Left lung (tissue), 10 donors: ENCODE measurements around the gene BBX. TPM values are rescaled to one million over a fixed set of nuclear protein-coding genes. Genes with fewer than 3 reads are reported as not detected.

ENCODE experiments used
- ATAC-seq: fragments of 200-7000 bp; cut with Tn5 transposase; one replicate; pipeline ENCODE4 v1.9.1; 2020; ENCODE audit warnings: moderate library complexity
- DNase-seq, 4 donors: peaks; one replicate each; pipeline ENCODE4 v3.0.0-alpha.2; 2013 to 2020
- H3K27ac ChIP-seq, 2 donors: fragments of 200-600 bp; sonication (generic) in 1 of 2; one replicate each; pipeline versions ENCODE4 v1.5.0 to v1.8.0; 2020 to 2021
- H3K27me3 ChIP-seq, 2 donors: fragments of 200-600 bp; sonication (generic) in 1 of 2; one replicate each; pipeline versions ENCODE4 v1.5.0 to v1.8.0; 2020 to 2021
- H3K36me3 ChIP-seq, 2 donors: fragments of 200-600 bp; sonication (generic) in 1 of 2; one replicate each; pipeline versions ENCODE4 v1.5.0 to v1.8.0; 2020 to 2021
- H3K4me1 ChIP-seq, 2 donors: fragments of 200-600 bp; one replicate each; pipeline ENCODE4 v1.8.0; 2021
- H3K4me3 ChIP-seq, 2 donors: fragments of 200-600 bp; sonication (generic) in 1 of 2; one replicate each; pipeline versions ENCODE4 v1.5.0 to v1.8.0; 2020 to 2021; ENCODE audit warnings: mild to moderate bottlenecking in 1 of 2
- H3K9me3 ChIP-seq, 2 donors: fragments of 200-600 bp; sonication (generic) in 1 of 2; one replicate each; pipeline versions ENCODE4 v1.5.0 to v1.8.0; 2020 to 2021
- CTCF ChIP-seq, 2 donors: fragments of 200-600 bp; sonication (generic) in 1 of 2; IDR thresholded peaks; one replicate each; pipeline versions ENCODE4 v1.5.0 to v1.8.0; 2021; ENCODE audit warnings: antibody characterized with exemption in 2 of 2
- intact Hi-C, 2 donors: fragments of 100-400 bp; cut with DNase I; formaldehyde crosslinking; loops; one replicate each; pipeline versions ENCODE4 v1.11.2 to v1.14.2; 2022
- polyA plus RNA-seq, 6 donors: library from polyadenylated mRNA; unstranded; fragments of 120-200 nt; gene quantifications; one replicate each; pipeline ENCODE4 v1.2.1, GENCODE V29; 2013; ENCODE audit not compliant: insufficient read length in 6 of 6
- total RNA-seq, 2 donors: library from RNA; stranded (reverse); fragmentation: NEBNext Ultra II Directional; extraction: Animal tissue kit (Norgen Biotek cat#: 25700); gene quantifications; one replicate each; pipeline ENCODE4 v1.2.1, GENCODE V29; 2021
- donor health status: DM: no; HTN: yes; CAD: no.
- donor health status: DM: no; HTN: no; CAD: no.

The BBX gene
- total and polyA plus RNA-seq, 8 donors: 43.0 to 67.1 (median 53.3) TPM

DNA sequence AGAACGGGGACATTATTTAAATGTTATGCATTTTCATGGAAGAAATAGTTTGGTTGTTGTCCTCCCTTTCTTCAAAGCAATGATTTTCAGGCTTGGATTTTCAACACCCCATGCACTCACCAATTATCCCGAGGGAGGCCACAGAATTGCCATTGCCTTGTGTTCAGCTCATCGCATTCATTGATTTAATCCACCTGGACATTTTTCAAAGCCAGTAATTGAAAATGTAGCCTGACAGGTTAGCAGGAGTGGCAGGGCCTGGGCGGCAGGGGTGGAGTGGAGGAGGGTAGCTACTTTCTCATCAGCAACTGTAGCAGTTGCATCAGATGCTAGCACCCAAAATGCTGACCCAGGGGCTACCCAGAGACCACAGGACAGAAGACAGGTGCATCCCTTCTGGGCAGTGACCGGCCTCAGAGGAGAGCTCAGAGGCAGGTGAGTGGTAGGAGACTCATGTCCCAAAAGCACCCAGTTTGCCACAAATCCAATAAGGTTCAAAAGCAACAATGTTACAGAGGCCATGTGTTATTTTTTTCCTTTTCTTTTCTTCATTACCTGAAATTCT is 325.7 kb downstream of the BBX start:
- Histone ChIP-seq H3K27me3 (no peaks in the 10 kb centered on the region), H3K36me3 (no peaks in the 10 kb centered on the region), H3K4me3 (no peak overlapping the region), H3K9me3 (no peaks in the 10 kb centered on the region), H3K4me1 (no peaks in the 10 kb centered on the region), H3K27ac (no peak overlapping the region)
- intact Hi-C loops: no loop called here
- no peak for TF ChIP-seq CTCF (IDR thresholded peaks at IDR 0.05)
- DNase-seq: no peak
- ATAC-seq: no peak

DNA sequence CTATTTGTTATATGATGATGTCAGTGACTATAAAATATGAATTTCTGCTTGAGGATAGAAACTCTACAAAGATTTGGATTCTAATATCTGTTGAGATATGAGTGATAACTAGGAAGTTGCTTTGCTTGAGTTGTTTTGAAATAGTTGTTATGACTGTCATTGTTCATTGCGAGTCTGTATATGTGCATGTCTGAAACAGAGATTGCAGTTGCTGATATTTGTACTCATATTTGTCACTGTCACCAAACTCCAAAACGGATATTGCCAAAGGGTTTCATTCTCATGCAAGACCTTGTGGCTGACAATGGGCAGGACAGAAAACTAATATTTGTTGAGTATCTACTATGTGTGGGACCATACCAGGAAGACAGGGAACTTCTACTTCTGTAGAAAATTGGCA is 327.9 kb downstream of the BBX start:
- no peak overlapping the region for H3K4me3 ChIP-seq
- no peak for TF ChIP-seq CTCF (IDR thresholded peaks at IDR 0.05)
- H3K27ac ChIP-seq: no peak overlapping the region
- H3K4me1 ChIP-seq: no peaks in the 10 kb centered on the region
- no peaks in the 10 kb centered on the region for H3K27me3 ChIP-seq
- ATAC-seq (no peak), DNase-seq (no peak)
- intact Hi-C loops: no loop called here
- no peaks in the 10 kb centered on the region for H3K9me3 ChIP-seq
- H3K36me3 ChIP-seq: no peaks in the 10 kb centered on the region

DNA sequence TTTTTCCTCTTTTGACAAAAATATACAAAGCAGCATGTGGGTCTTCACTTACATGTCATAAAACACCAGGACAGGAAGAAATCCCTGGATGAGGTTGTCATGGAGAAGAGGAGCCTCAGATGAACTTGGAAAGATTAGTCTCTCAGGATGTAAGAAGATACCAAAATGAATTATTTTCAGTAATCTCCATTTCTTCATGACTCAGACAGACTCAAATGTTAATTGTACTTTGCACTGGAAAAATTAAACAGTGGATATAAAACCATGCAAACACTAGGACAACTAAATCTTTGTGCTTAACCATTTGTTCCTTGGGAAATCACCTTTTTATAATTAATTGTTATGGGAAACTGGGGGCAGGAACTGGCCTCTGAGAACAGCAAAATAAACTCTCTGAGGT is 331.1 kb downstream of the BBX start:
- intact Hi-C loops: no loop called here
- Histone ChIP-seq H3K4me3 (no peak overlapping the region), H3K4me1 (no peaks in the 10 kb centered on the region), H3K27me3 (no peaks in the 10 kb centered on the region), H3K27ac (no peak overlapping the region), H3K36me3 (no peaks in the 10 kb centered on the region), H3K9me3 (no peaks in the 10 kb centered on the region)
- ATAC-seq (no peak), DNase-seq (no peak)
- TF ChIP-seq CTCF (IDR thresholded peaks at IDR 0.05): no peak

DNA sequence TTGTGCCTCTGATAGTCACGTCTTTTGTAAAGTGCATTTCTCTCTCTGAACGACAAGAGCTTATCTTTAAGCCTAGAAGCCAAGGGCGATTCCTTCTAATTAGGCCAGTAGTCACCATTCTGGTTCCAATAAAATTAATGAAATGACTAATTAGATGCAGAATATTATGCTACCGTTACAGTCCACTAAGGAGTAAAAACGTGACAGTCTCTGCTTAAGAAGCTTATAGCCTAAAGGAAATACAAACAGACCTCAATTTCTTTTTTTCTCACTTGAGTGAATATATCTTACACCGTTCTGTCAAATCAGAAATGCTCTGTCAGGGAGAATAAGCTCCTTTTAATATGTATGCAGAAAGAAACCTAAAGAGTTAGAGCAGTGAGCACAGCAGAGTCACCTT is 332.0 kb downstream of the BBX start:
- H3K27ac ChIP-seq: no peak overlapping the region
- TF ChIP-seq CTCF (IDR thresholded peaks at IDR 0.05): no peak
- no peaks in the 10 kb centered on the region for H3K9me3 ChIP-seq
- H3K4me3 ChIP-seq: no peak overlapping the region
- no peaks in the 10 kb centered on the region for H3K4me1 ChIP-seq
- intact Hi-C loops: no loop called here
- no peaks in the 10 kb centered on the region for H3K27me3 ChIP-seq
- ATAC-seq: no peak
- DNase-seq: no peak
- no peaks in the 10 kb centered on the region for H3K36me3 ChIP-seq

DNA sequence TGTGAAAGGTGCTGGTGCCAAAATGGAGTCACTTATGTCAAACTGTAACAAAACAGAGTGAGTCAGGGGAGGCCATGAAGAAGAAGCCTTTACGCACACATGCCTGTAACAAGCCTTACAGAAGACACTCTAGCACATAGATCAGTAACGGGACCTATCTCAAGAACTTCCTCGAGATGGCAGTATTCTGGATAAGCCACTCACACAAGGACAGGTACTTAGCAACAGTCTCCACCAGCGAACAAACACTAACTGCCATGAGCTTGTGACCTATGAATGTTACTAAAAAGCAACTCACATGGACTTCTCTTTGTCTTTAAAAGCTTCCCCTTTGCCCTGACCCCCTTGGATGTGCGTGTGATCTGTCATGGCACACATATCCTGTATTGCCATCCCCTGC is 332.9 kb downstream of the BBX start:
- no peak overlapping the region for H3K4me3 ChIP-seq
- H3K27me3 ChIP-seq: no peaks in the 10 kb centered on the region
- H3K27ac ChIP-seq: no peak overlapping the region
- ATAC-seq (peak; percentile 86), DNase-seq (peak in 1 of 4 donors; percentile 12)
- H3K4me1 ChIP-seq: no peaks in the 10 kb centered on the region
- H3K36me3 ChIP-seq: no peaks in the 10 kb centered on the region
- H3K9me3 ChIP-seq: no peaks in the 10 kb centered on the region
- intact Hi-C loops: no loop called here
- no peak for TF ChIP-seq CTCF (IDR thresholded peaks at IDR 0.05)
